ENCODE measurements around the gene OSBPL1A. TPM values are rescaled to one million over a fixed set of nuclear protein-coding genes. Genes with fewer than 3 reads are reported as not detected.
"Not testable (repeated sequence)": the region's sequence is repeated elsewhere in the genome, so short reads cannot be mapped to it uniquely, and the experiment has no call there.

The OSBPL1A gene
- total and polyA plus RNA-seq, 4 donors: 12.6 to 38.8 (median 26.0) TPM

GRCh38 chr18:24378598-24378997 lies 19.0 kb downstream of the OSBPL1A start:
- no peak overlapping the region for H3K9ac ChIP-seq (ENCODE audit: insufficient read depth in 1 of 2, low read length in 2 of 2)
- ATAC-seq (ENCODE audit: insufficient read depth, low FRiP score) (no peak), DNase-seq (no peak)
- WGBS, 2 donors: 76 to 96% methylated on average over 1 of the region's 1 CpG
- peaks cover 0 to 6% (median 0%) of the 10 kb centered on the region in 4 donors for H3K9me3 ChIP-seq (ENCODE audit: control insufficient read depth in 4 of 4, insufficient read depth in 3 of 4, low read length in 3 of 4)
- H3K4me3 ChIP-seq: no peak overlapping the region
- no peak for TF ChIP-seq CTCF (IDR thresholded peaks at IDR 0.05; ENCODE audit: control extremely low read depth, extremely low read depth)
- peaks cover 0 to 6% (median 1%) of the 10 kb centered on the region in 4 donors for H3K36me3 ChIP-seq (ENCODE audit: control insufficient read depth in 4 of 4, insufficient read depth in 4 of 4, low read length in 4 of 4)
- H3K27ac ChIP-seq (ENCODE audit: low read depth in 1 of 2, low read length in 1 of 2): no peak overlapping the region
- no peaks in the 10 kb centered on the region for H3K4me1 ChIP-seq (ENCODE audit: control insufficient read depth in 5 of 5, insufficient read depth in 5 of 5, low read length in 5 of 5)
- no peaks in the 10 kb centered on the region for H3K27me3 ChIP-seq (ENCODE audit: control insufficient read depth in 3 of 3, insufficient read depth in 3 of 3, low read length in 2 of 3)

DNA sequence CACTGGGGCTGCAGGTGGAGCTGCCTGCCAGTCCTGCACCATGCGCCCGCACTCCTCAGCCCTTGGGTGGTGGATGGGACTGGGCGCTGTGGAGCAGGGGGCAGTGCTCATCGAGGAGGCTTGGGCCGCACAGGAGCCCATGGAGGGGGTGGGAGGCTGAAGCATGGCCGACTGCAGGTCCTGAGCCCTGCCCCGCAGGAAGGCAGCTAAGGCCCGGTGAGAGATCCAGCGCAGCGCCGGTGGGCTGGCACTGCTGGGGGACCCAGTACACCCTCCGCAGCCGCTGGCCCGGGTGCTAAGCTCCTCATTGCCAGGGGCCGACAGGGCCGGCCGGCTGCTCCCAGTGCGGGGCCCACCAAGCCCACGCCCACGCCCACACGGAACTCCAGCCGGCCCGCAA lies 21.1 kb downstream of the OSBPL1A start:
- H3K4me1 ChIP-seq (ENCODE audit: control insufficient read depth in 5 of 5, insufficient read depth in 5 of 5, low read length in 5 of 5); H3K9ac ChIP-seq (ENCODE audit: insufficient read depth in 1 of 2, low read length in 2 of 2): not testable (repeated sequence)

DNA sequence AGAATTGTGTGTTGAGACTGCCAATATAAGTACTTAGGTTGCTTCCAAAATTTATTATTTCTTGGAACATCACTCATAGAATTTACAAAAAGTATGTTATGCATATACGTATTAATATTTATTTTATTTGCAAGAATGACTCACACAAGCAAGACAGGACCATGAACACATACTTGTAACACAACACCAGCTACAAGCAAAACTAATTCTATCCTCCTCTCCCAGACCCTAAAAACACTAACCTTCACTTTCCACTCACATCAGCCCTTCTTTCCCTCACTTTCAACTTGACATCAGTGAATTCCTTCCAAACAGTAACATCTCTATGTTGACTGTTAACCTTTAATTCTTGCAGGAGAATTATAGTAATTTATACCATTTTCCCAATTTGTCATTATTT lies 24.3 kb downstream of the OSBPL1A start:
- ATAC-seq (ENCODE audit: insufficient read depth, low FRiP score): no peak
- no peaks in the 10 kb centered on the region for H3K4me1 ChIP-seq (ENCODE audit: control insufficient read depth in 5 of 5, insufficient read depth in 5 of 5, low read length in 5 of 5)
- WGBS, 2 donors: 89 to 93% methylated on average over 1 of the region's 1 CpG
- H3K4me3 ChIP-seq: no peak overlapping the region
- H3K36me3 ChIP-seq (ENCODE audit: control insufficient read depth in 4 of 4, insufficient read depth in 4 of 4, low read length in 4 of 4): peaks cover 0 to 6% (median 1%) of the 10 kb centered on the region in 4 donors
- DNase-seq: no peak
- no peak overlapping the region for H3K9ac ChIP-seq (ENCODE audit: insufficient read depth in 1 of 2, low read length in 2 of 2)
- no peak for TF ChIP-seq CTCF (IDR thresholded peaks at IDR 0.05; ENCODE audit: control extremely low read depth, extremely low read depth)
- peaks cover 0 to 6% (median 0%) of the 10 kb centered on the region in 4 donors for H3K9me3 ChIP-seq (ENCODE audit: control insufficient read depth in 4 of 4, insufficient read depth in 3 of 4, low read length in 3 of 4)
- H3K27ac ChIP-seq (ENCODE audit: low read depth in 1 of 2, low read length in 1 of 2): no peak overlapping the region
- H3K27me3 ChIP-seq (ENCODE audit: control insufficient read depth in 3 of 3, insufficient read depth in 3 of 3, low read length in 2 of 3): no peaks in the 10 kb centered on the region

More for the DNA sequence above, 21.1 kb downstream of the OSBPL1A start:
- H3K27ac ChIP-seq (ENCODE audit: low read depth in 1 of 2, low read length in 1 of 2); H3K4me3 ChIP-seq; ATAC-seq (ENCODE audit: insufficient read depth, low FRiP score); H3K27me3 ChIP-seq (ENCODE audit: control insufficient read depth in 3 of 3, insufficient read depth in 3 of 3, low read length in 2 of 3); DNase-seq; H3K9me3 ChIP-seq (ENCODE audit: control insufficient read depth in 4 of 4, insufficient read depth in 3 of 4, low read length in 3 of 4); H3K36me3 ChIP-seq (ENCODE audit: control insufficient read depth in 4 of 4, insufficient read depth in 4 of 4, low read length in 4 of 4): not testable (repeated sequence)
- WGBS, 2 donors: 97 to 98% methylated on average over 18 to 23 of the region's 23 CpGs

DNA sequence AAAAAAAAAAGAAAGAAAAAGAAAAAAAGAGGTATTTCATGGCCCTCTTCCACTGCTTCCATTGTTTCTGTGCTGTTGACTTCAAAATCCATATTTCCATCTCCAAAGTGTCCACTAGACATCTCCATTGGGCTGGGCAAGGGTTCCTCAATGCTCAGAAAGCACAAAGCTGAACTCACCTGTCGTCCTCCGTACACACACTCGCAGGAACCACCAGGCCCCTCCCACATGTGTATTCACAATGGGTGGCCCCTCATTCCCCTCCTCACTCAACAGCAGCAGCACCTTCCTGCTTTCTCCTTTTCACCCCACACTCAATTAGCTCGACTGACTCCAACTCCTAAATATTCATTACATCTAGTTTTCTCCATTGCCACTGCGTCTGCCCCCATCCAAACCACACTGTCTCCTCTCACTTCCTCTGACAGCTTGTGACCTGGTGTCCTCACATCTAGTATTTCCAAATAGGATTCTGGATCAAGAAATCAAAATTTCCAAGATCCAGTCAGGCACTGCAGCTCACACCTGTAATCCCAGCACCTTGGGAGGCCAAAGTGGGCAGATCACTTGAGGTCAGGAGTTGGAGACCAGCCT lies 25.2 kb downstream of the OSBPL1A start:
- WGBS, 2 donors: 83 to 84% methylated on average over 5 of the region's 5 CpGs

More for the DNA sequence above, 25.2 kb downstream of the OSBPL1A start:
- Histone ChIP-seq H3K9ac (ENCODE audit: insufficient read depth in 1 of 2, low read length in 2 of 2) (no peak overlapping the region), H3K4me3 (no peak overlapping the region), H3K4me1 (ENCODE audit: control insufficient read depth in 5 of 5, insufficient read depth in 5 of 5, low read length in 5 of 5) (no peaks in the 10 kb centered on the region), H3K27me3 (ENCODE audit: control insufficient read depth in 3 of 3, insufficient read depth in 3 of 3, low read length in 2 of 3) (no peaks in the 10 kb centered on the region), H3K36me3 (ENCODE audit: control insufficient read depth in 4 of 4, insufficient read depth in 4 of 4, low read length in 4 of 4) (peaks cover 0 to 6% (median 1%) of the 10 kb centered on the region in 4 donors), H3K9me3 (ENCODE audit: control insufficient read depth in 4 of 4, insufficient read depth in 3 of 4, low read length in 3 of 4) (peaks cover 0 to 6% (median 0%) of the 10 kb centered on the region in 4 donors), H3K27ac (ENCODE audit: low read depth in 1 of 2, low read length in 1 of 2) (no peak overlapping the region)
- DNase-seq: no peak
- no peak for ATAC-seq (ENCODE audit: insufficient read depth, low FRiP score)
- no peak for TF ChIP-seq CTCF (IDR thresholded peaks at IDR 0.05; ENCODE audit: control extremely low read depth, extremely low read depth)

Data from lung (tissue), 12 donors.